BJ (cell line): Measurements from ENCODE around the gene SPARC. TPM values are rescaled to one million over a fixed set of nuclear protein-coding genes. Genes with fewer than 3 reads are reported as not detected.

Experiments
- CTCF ChIA-PET: fragments of 350-600 bp; formaldehyde crosslinking; extraction: SDS; loops from one replicate; lab custom pipeline; 2021; ENCODE audit warnings: antibody characterized with exemption, inconsistent platforms; lab: Yijun Ruan, JAX
- POLR2A ChIA-PET: fragments of 300-600 bp; sonication (Branson Sonifier 250); formaldehyde crosslinking; extraction: SDS; loops from one replicate; lab custom pipeline; 2021; ENCODE audit warnings: antibody characterized with exemption; lab: Charles Lee
- DNase-seq: peaks from one replicate; pipeline ENCODE4 v3.0.0-alpha.2; 2011; ENCODE audit warnings: low read depth
- H3K27me3 ChIP-seq: 2 replicates; pipeline ENCODE4 v1.6.0; 2011; ENCODE audit warnings: low read length; ENCODE audit not compliant: control insufficient read depth, insufficient read depth
- H3K36me3 ChIP-seq: 2 replicates; pipeline ENCODE4 v1.5.1; 2011; ENCODE audit warnings: low read length; ENCODE audit not compliant: control insufficient read depth, insufficient read depth
- H3K4me3 ChIP-seq: 2 replicates; pipeline ENCODE4 v1.5.1; 2011; ENCODE audit warnings: low read depth, mild to moderate bottlenecking, control low read depth, low read length
- CTCF ChIP-seq: IDR thresholded peaks from 2 replicates; pipeline ENCODE4 v1.5.1; 2011; ENCODE audit warnings: low read depth, mild to moderate bottlenecking, control low read depth, inconsistent platforms, low read length, moderate library complexity; ENCODE audit not compliant: insufficient read depth
- polyA plus RNA-seq: library from polyadenylated mRNA; depleted of rRNA; stranded (reverse); fragments of >200 nt; gene quantifications from 2 replicates; pipeline ENCODE4 v1.2.3, GENCODE V29; 2011

Gene SPARC
- polyA plus RNA-seq, 1 experiment, result 17,277 TPM

GRCh38 chr5:151619812-151620460 lies 66.8 kb downstream of the SPARC start:
- peaks cover 7% of the 10 kb centered on the region; the same call in 1 of the 2 replicates for H3K27me3 ChIP-seq
- H3K4me3 ChIP-seq, result no peak overlapping the region
- CTCF ChIA-PET, result no interaction called here
- no peaks in the 10 kb centered on the region for H3K36me3 ChIP-seq
- DNase-seq, result no peak
- TF ChIP-seq CTCF, result no peak
- POLR2A ChIA-PET, result no interaction called here

GRCh38 chr5:151618907-151619306 lies 67.8 kb downstream of the SPARC start:
- TF ChIP-seq CTCF, result no peak
- Histone ChIP-seq H3K4me3 (no peak overlapping the region), H3K36me3 (no peaks in the 10 kb centered on the region), H3K27me3 (peaks cover 7% of the 10 kb centered on the region; the same call in 1 of the 2 replicates)
- CTCF ChIA-PET, result no interaction called here
- DNase-seq, result no peak
- POLR2A ChIA-PET, result no interaction called here

- CTCF ChIA-PET, result no interaction called here
- Histone ChIP-seq H3K27me3 (peaks cover 7% of the 10 kb centered on the region; the same call in 1 of the 2 replicates), H3K4me3 (no peak overlapping the region), H3K36me3 (no peaks in the 10 kb centered on the region)
- POLR2A ChIA-PET, result no interaction called here
- TF ChIP-seq CTCF, result no peak
- no peak for DNase-seq
These were observed 68.6 kb downstream of the SPARC start for GRCh38 chr5:151617841-151618710.

DNA sequence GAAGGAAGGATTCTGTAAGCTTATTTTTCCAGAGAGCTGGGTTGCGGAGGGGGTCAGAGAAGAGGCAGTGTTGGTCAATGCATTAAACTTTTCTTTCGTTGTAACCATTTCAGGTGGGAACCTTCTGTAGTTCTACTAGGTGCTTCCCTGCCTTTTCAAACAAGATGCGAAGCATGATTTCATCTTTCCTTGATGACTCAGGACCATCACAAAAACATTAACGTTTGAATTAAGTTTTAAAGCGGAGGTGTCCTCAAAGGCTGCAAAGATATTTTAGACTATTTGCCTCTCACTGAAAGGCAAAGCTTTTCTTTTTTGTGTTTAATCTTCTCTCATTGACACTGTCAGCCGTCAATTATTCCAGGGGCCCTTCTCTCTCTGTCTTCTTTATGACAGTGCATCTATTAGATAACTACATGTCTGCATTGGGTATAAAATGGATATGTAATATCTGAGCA lies 69.3 kb downstream of the SPARC start:
- DNase-seq, result no peak
- ChIA-PET CTCF (no interaction called here), POLR2A (no interaction called here)
- Histone ChIP-seq H3K36me3 (no peaks in the 10 kb centered on the region), H3K4me3 (no peak overlapping the region), H3K27me3 (peaks cover 2% of the 10 kb centered on the region; the same call in 1 of the 2 replicates)
- no peak for TF ChIP-seq CTCF

DNA sequence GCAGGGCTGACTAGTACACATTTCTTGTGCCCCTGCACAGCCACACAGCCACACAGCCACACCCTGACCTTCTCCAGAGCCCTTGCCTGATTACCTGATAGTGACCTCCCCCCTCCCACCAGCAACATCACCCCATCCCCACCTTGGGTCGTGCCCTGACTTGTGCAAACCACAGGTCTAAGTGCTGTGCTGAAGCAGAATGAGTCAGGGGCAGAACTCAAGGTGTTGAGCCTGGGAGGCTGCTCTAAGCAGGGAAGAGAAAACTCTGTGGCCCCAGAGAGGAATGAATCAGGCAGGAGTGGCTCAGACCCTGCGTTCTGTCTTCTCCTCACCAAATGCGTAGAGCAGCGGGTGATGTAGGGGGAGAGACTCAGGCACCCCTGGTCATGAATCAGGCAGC lies 71.3 kb downstream of the SPARC start:
- Histone ChIP-seq H3K36me3 (no peaks in the 10 kb centered on the region), H3K27me3 (no peaks in the 10 kb centered on the region; the same call in 1 of the 2 replicates), H3K4me3 (no peak overlapping the region)
- ChIA-PET POLR2A (no interaction called here), CTCF (no interaction called here)
- TF ChIP-seq CTCF, result no peak
- DNase-seq, result no peak
